ENCODE data around the gene PLCH2.
"Not testable (repeated sequence)": the region's sequence is repeated elsewhere in the genome, so short reads cannot be mapped to it uniquely, and the experiment has no call there.

The PLCH2 gene

GRCh38 chr1:2440346-2440745 is 35.7 kb upstream of the PLCH2 start:
- DNase-seq = not testable (repeated sequence)

GRCh38 chr1:2441746-2442145 is 34.3 kb upstream of the PLCH2 start:
- peak in 19 of 56 donors; percentile 12 to 64 (median 41) for DNase-seq

GRCh38 chr1:2442661-2443060 is 33.4 kb upstream of the PLCH2 start:
- DNase-seq = no peak

- DNase-seq = peak in 32 of 56 donors; percentile 15 to 79 (median 48)
These were observed 32.6 kb upstream of the PLCH2 start for GRCh38 chr1:2443277-2444137.

- DNase-seq = no peak
These were observed 31.9 kb upstream of the PLCH2 start for GRCh38 chr1:2444138-2444591.

- peak in 1 of 56 donors; percentile 42 for DNase-seq
These were observed 30.8 kb upstream of the PLCH2 start for GRCh38 chr1:2445162-2445822.

- peak in 6 of 56 donors; percentile 30 to 54 (median 43) for DNase-seq
These were observed 30.3 kb upstream of the PLCH2 start for GRCh38 chr1:2445823-2446215.

- peak in 51 of 56 donors; percentile 13 to 85 (median 61) for DNase-seq
These were observed 29.7 kb upstream of the PLCH2 start for GRCh38 chr1:2446394-2446793.

- peak in 1 of 56 donors; percentile 49 for DNase-seq
These were observed 29.2 kb upstream of the PLCH2 start for GRCh38 chr1:2446861-2447260.

- DNase-seq = peak in 1 of 56 donors; percentile 30
These were observed 28.6 kb upstream of the PLCH2 start for GRCh38 chr1:2447276-2448097.

- no peak for DNase-seq
These were observed 28.0 kb upstream of the PLCH2 start for GRCh38 chr1:2448098-2448445.

GRCh38 chr1:2449636-2450454 is 26.2 kb upstream of the PLCH2 start:
- peak in 25 of 56 donors; percentile 16 to 75 (median 36) for DNase-seq

GRCh38 chr1:2451741-2452140 is 24.3 kb upstream of the PLCH2 start:
- DNase-seq = peak in 1 of 56 donors; percentile 8

- DNase-seq = peak in 47 of 56 donors; percentile 18 to 88 (median 65)
These were observed 23.7 kb upstream of the PLCH2 start for GRCh38 chr1:2452201-2452931.

- peak in 2 of 56 donors; percentile 39 to 58 for DNase-seq
These were observed 23.2 kb upstream of the PLCH2 start for GRCh38 chr1:2452932-2453315.

- no peak for DNase-seq
These were observed 21.9 kb upstream of the PLCH2 start for GRCh38 chr1:2454227-2454626.

GRCh38 chr1:2455757-2456156 is 20.3 kb upstream of the PLCH2 start:
- DNase-seq = peak in 7 of 56 donors; percentile 14 to 40 (median 23)

GRCh38 chr1:2457444-2457843 is 18.6 kb upstream of the PLCH2 start:
- DNase-seq = no peak

GRCh38 chr1:2458687-2459086 is 17.4 kb upstream of the PLCH2 start:
- no peak for DNase-seq
